ENCODE data around the gene ADAMTSL5.

GRCh38 chr19:1523412-1524286 is 10.8 kb upstream of the ADAMTSL5 start, which contains the start of gene PLK5:
- TF ChIP-seq CTCF (IDR thresholded peaks at IDR 0.05; ENCODE audit: low read length): no peak
- TF ChIP-seq EZH2 (IDR thresholded peaks at IDR 0.05; ENCODE audit: borderline replicate concordance, low read length): no peak

All from OCI-LY1 (cell line).